Measurements from ENCODE around the gene PARP11.

PARP11 gene

GRCh38 chr12:3921151-3921471 is 47.9 kb upstream of the PARP11 start:
- no peak overlapping the region for H3K4me3 ChIP-seq (ENCODE audit: low read depth, low read length, poor library complexity, severe bottlenecking)
- H2AFZ ChIP-seq (ENCODE audit: low read length): no peak overlapping the region
- no peaks in the 10 kb centered on the region for H4K20me1 ChIP-seq (ENCODE audit: insufficient read depth, low read length)
- H3F3A ChIP-seq (ENCODE audit: insufficient read depth, low read length): no peaks in the 10 kb centered on the region
- H3K4me2 ChIP-seq (ENCODE audit: low read length): no peak overlapping the region
- H3K36me3 ChIP-seq (ENCODE audit: insufficient read depth, low read length): no peaks in the 10 kb centered on the region
- no peak overlapping the region for H3K27ac ChIP-seq (ENCODE audit: low read depth, low read length, poor library complexity, severe bottlenecking)
- H3K9ac ChIP-seq (ENCODE audit: low read length): no peak overlapping the region
- no peaks in the 10 kb centered on the region for H3K9me2 ChIP-seq (ENCODE audit: low read depth, low read length)
- H3K27me3 ChIP-seq (ENCODE audit: insufficient read depth, low read length): no peaks in the 10 kb centered on the region; the same call in 1 of the 2 replicates
- TF ChIP-seq CTCF (IDR thresholded peaks at IDR 0.05; ENCODE audit: low read length): no peak
- H3K79me2 ChIP-seq (ENCODE audit: insufficient read depth, low read length): no peaks in the 10 kb centered on the region
- no peaks in the 10 kb centered on the region for H3K9me3 ChIP-seq (ENCODE audit: low read length)
- H3K4me1 ChIP-seq (ENCODE audit: insufficient read depth, low read length, severe bottlenecking): no peaks in the 10 kb centered on the region

GRCh38 chr12:3920351-3921150 is 47.4 kb upstream of the PARP11 start:
- H3K9me2 ChIP-seq (ENCODE audit: low read depth, low read length): no peaks in the 10 kb centered on the region
- no peaks in the 10 kb centered on the region for H3K79me2 ChIP-seq (ENCODE audit: insufficient read depth, low read length)
- H3F3A ChIP-seq (ENCODE audit: insufficient read depth, low read length): no peaks in the 10 kb centered on the region
- no peak overlapping the region for H3K4me2 ChIP-seq (ENCODE audit: low read length)
- H3K9ac ChIP-seq (ENCODE audit: low read length): no peak overlapping the region
- no peak for TF ChIP-seq CTCF (IDR thresholded peaks at IDR 0.05; ENCODE audit: low read length)
- TF ChIP-seq EZH2 (IDR thresholded peaks at IDR 0.05; ENCODE audit: borderline replicate concordance, low read length): no peak
- no peaks in the 10 kb centered on the region for H3K4me1 ChIP-seq (ENCODE audit: insufficient read depth, low read length, severe bottlenecking)
- H2AFZ ChIP-seq (ENCODE audit: low read length): no peak overlapping the region
- no peaks in the 10 kb centered on the region for H3K9me3 ChIP-seq (ENCODE audit: low read length)
- no peak overlapping the region for H3K4me3 ChIP-seq (ENCODE audit: low read depth, low read length, poor library complexity, severe bottlenecking)
- no peaks in the 10 kb centered on the region for H3K36me3 ChIP-seq (ENCODE audit: insufficient read depth, low read length)
- no peak overlapping the region for H3K27ac ChIP-seq (ENCODE audit: low read depth, low read length, poor library complexity, severe bottlenecking)
- no peaks in the 10 kb centered on the region; the same call in 1 of the 2 replicates for H3K27me3 ChIP-seq (ENCODE audit: insufficient read depth, low read length)
- H4K20me1 ChIP-seq (ENCODE audit: insufficient read depth, low read length): no peaks in the 10 kb centered on the region

GRCh38 chr12:3913278-3913677 is 40.1 kb upstream of the PARP11 start:
- H2AFZ ChIP-seq (ENCODE audit: low read length): no peak overlapping the region
- no peaks in the 10 kb centered on the region for H3F3A ChIP-seq (ENCODE audit: insufficient read depth, low read length)
- H3K4me2 ChIP-seq (ENCODE audit: low read length): no peak overlapping the region
- H3K4me1 ChIP-seq (ENCODE audit: insufficient read depth, low read length, severe bottlenecking): no peaks in the 10 kb centered on the region
- TF ChIP-seq CTCF (IDR thresholded peaks at IDR 0.05; ENCODE audit: low read length) (no peak), EZH2 (IDR thresholded peaks at IDR 0.05; ENCODE audit: borderline replicate concordance, low read length) (no peak)
- no peak overlapping the region for H3K4me3 ChIP-seq (ENCODE audit: low read depth, low read length, poor library complexity, severe bottlenecking)
- no peak overlapping the region for H3K27ac ChIP-seq (ENCODE audit: low read depth, low read length, poor library complexity, severe bottlenecking)
- H3K9me2 ChIP-seq (ENCODE audit: low read depth, low read length): no peaks in the 10 kb centered on the region
- no peaks in the 10 kb centered on the region for H3K9me3 ChIP-seq (ENCODE audit: low read length)
- H3K36me3 ChIP-seq (ENCODE audit: insufficient read depth, low read length): no peaks in the 10 kb centered on the region; the same call in 1 of the 2 replicates
- no peaks in the 10 kb centered on the region for H4K20me1 ChIP-seq (ENCODE audit: insufficient read depth, low read length)
- no peak overlapping the region for H3K9ac ChIP-seq (ENCODE audit: low read length)
- no peaks in the 10 kb centered on the region; the same call in 1 of the 2 replicates for H3K27me3 ChIP-seq (ENCODE audit: insufficient read depth, low read length)
- H3K79me2 ChIP-seq (ENCODE audit: insufficient read depth, low read length): no peaks in the 10 kb centered on the region
